Measurements from ENCODE around the gene DSCAML1.
A peak's percentile ranks its signal among the peaks of the same experiment; 100 is the strongest.

Gene DSCAML1

DNA sequence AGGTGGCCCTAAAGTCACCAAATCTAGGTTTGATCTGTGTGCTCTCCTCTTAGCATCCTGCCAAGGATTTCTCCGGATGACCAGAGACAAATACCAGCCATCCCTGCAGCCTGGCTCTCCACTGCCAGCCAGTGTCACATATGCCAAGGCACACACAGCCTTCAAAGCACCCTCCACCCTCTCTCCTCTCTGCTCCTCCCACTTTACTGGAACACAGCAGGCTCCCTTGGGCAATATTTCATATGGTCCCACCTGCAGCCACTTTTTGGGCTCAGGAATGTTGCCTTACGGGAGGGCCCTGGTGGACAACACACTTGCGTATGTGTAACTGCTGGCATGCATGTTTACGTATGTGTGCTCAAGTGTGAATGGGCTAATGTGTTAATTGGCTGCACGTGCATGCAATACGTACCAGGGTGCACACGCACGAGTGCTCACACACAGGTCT lies 285.5 kb downstream of the DSCAML1 start:
- no peak for DNase-seq

GRCh38 chr11:117510646-117511045 lies 286.4 kb downstream of the DSCAML1 start:
- DNase-seq, result no peak

DNA sequence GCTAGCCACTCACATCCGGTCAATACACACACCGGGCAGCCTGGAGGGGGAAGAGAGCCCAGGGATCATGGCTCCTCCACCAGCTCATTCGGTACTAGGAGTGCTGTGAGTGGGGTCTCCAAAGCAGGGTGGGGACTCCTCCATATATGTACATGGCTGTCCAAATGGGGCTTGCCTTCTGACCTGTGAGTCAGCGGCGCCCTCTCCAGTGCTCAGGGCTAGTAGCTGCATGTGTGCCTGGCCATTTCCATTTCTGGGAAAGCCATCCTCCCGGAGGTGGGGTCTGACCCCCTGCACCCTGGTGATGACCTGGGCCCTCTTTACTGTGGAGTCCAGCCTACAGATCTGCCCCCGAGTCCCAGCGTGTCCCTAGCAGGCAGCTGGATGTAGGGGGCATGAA lies 287.5 kb downstream of the DSCAML1 start:
- DNase-seq, result no peak

DNA sequence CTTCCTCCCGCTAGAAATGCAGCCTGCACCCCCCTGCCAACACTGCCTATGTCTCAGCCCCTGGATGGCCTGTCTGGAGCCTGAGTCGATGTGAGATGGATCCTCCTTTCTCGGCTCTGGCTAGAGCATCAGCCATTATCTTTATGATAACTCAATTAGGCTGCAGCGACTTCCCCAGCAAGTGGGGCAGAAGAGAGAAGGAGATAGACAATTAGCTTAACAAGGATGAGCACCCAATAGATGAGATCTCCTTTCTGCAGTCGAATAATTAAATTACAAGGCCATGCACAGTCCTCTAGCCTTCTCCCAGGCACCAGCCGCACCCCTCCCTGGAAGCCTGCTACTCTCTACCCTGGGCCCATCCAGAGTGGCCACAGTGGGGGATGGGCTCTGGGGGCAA lies 290.0 kb downstream of the DSCAML1 start:
- DNase-seq, result no peak

- no peak for DNase-seq
These were observed 291.6 kb downstream of the DSCAML1 start for GRCh38 chr11:117505285-117505970.

DNA sequence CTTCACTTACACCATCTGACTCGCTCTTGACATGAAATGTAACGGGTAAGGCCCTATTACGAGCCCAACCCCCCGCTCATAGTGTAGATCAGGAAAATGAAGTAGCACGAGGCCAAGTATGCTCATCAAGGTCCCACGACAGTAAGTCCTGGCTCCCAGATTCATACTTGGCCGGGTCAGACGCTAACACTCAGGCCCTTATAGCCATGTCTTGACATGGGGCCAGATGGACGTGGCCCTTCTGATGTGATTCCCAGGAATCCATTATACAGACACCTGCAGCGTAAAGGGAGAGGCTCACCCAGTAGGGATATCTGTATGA lies 294.3 kb downstream of the DSCAML1 start:
- no peak for DNase-seq

DNA sequence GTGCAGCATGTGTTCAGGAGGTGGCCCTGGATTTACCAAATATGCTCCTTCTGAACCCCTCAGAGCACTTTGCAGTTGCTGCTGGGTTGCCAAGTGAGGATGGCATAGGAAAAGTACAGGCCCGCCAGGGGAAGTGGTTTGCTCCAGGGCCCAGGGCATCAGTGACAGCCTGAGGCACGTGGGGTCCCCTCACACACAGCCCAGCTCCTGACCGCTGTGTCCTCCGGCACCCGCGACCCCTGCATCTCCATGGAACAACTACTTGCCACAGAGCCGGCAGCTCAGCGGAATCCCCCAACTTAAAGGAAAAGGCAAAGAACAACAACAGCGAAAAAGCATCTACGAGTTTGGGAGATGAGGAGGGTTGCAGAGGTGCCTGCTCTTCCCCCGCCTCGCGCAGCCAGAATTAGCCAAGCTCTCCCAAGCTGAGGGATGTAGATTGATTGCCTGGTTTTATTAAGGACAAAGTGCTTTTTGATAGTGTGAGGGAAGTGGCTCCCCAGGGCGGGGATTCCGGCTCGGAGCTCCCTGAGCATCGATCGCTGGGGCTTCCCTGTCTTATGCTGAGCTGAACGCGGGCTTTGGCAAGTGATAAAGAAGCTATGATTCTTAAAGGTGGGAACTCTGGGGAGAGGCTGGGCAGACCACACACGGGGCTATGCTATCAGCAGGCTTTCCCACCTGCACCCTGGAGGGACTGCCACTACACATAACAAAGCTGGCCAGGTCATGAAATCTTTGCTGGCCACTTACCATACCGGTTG lies 294.8 kb downstream of the DSCAML1 start:
- no peak for DNase-seq

DNA sequence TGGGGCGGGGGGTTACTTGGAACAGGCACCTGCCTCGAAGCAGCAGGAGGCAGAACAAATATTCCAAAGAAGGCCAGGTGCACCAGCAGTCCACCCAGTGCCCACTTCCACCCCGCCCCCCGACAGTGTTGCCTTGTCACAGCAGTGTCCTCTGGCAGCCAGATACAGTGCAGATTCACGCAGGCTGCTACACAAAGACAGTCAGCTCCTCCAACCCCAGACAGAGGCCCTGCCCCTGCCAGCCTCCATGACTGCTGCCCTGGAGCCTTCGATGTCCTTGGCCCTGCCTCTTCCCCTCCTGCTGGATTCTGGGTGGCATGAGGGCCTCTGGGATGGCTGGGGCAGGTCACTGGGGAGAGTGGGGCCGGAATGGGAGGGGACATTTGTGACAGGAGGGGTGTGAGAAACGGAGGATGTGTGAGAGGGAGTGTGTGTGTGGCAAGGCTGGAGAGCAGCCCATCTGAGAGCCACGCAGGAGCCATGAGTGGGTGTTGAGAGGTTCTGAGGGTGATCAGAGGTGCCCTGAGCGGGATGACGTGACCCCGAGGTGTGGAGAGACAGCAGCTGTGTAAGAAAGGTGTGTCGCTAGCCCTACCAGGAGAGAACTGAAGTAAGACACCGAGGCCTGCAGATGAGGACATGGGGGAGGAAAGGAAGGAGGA lies 295.6 kb downstream of the DSCAML1 start:
- no peak for DNase-seq

GRCh38 chr11:117498791-117499190 lies 298.2 kb downstream of the DSCAML1 start:
- DNase-seq, result no peak

GRCh38 chr11:117497206-117497951 lies 299.6 kb downstream of the DSCAML1 start:
- no peak for DNase-seq

- no peak for DNase-seq
These were observed 301.7 kb downstream of the DSCAML1 start for GRCh38 chr11:117495357-117495756.

DNA sequence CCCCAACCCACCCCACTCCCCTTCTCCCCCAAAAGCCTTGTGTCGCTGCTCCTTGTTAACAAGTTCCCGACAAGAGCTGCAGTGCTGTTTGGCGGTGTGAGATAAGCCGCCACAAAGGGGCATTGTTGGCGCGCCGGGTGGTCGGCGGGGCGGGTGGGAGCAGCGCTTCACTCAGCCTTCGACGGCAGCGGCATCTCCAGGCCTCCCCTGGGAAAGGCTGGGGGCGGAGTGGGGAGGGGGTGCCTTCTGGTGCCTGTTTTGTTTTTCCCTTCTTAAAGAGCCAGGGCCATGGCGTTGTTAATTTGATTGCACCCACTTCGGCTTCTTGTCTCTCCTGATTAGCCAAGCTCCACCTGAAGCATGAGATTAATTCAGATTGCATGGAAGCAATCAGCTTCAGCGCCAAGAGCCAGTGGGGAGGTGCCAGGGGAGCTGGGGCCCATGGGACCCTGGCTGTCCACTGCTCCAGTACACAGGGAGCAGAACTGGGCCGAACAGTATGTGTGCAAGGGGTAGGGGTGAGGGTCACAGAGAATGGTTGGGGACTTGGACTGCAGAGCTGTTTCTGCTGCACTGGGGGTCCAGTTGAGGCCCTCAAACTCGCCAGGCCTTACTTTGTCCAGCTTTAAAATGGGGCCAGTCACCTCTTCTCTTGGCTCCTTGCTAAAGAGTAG lies 304.3 kb downstream of the DSCAML1 start:
- DNase-seq, result peak; percentile 33

- no peak for DNase-seq
These were observed 306.1 kb downstream of the DSCAML1 start for GRCh38 chr11:117490911-117491310.

DNA sequence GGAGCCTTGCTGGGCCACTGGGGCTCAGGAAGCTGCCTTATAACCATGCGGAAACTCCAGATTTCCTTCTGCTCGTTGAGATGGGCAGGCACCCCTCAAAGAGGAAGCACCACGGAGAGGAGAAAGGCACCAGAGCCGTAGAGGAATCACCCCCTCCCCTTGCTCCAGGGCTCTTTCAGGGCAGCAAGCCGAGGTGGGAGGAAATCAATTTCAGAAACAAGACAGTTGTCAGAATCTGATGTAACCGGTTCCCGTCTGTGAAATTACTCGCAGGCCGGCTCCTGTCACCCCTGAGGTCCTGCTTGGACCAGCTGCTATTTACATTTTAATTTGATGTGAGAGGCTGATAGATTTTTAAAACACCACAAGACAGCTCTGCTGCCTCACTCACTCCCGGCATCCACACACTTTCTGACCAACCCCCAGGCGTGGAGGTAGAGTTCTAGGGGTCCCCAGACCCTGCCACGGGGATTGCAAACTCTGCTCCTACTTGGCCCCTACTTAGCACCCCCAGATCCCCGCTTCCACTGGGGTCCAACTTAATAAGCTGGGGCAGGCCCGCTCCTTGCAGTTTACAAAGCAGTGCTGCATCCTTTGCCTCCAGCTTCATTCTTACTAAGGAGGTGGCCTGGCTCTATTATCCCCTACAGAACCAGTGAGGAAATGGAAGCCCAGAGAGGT lies 306.9 kb downstream of the DSCAML1 start:
- peak; percentile 17 for DNase-seq

DNA sequence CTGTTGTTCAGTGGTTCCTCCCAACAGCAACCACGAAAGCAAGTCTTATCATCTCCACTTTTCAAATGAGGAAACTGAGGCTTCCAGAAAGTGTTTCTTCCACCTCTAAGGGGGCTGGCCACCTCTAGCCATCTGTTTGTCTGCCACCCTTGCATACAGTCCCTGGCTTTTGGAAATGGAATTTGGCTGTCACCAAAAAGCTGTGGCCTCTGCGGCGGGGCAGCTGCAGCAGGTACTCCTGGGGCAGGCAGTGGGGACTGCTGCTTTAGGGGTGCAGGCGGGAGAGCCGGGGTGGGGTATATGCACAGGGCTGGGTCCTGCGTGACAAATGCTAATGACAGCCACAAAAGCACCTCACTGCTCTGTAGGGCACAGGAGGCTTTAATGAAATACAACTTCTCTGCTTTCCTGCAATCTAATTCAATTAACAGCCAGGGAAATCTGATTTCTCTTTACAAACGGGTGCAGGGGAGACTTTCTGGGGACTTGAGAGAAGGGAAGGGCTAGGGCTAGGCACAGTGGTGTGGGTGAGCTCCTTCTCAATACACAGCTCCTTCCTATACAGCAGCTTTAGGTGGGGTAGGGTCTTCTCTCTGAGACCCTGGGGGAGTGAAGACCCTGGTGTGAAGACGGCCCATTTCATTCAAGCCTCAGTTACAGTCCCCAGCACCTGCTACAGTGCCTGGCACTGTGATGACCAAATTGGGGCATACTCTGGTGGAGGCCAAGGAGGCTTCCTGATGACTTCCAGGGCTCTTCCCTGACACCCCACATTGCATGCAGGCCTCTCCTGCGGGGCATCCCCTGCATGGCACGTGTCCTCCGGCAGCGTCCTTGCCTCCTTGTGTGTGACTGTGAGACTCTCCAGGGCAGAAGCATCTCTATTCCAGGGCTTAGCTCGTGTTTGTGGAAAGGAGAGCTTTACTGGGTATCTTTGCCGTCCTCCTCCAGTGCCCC lies 307.7 kb downstream of the DSCAML1 start:
- no peak for DNase-seq

GRCh38 chr11:117486059-117486458 lies 311.0 kb downstream of the DSCAML1 start:
- no peak for DNase-seq

- DNase-seq, result no peak
These were observed 312.9 kb downstream of the DSCAML1 start for GRCh38 chr11:117484156-117484555.

GRCh38 chr11:117483372-117483771 lies 313.6 kb downstream of the DSCAML1 start:
- no peak for DNase-seq

- no peak for DNase-seq
These were observed 314.1 kb downstream of the DSCAML1 start for GRCh38 chr11:117482881-117483280.

- DNase-seq, result no peak
These were observed 315.1 kb downstream of the DSCAML1 start for GRCh38 chr11:117481885-117482284.

DNA sequence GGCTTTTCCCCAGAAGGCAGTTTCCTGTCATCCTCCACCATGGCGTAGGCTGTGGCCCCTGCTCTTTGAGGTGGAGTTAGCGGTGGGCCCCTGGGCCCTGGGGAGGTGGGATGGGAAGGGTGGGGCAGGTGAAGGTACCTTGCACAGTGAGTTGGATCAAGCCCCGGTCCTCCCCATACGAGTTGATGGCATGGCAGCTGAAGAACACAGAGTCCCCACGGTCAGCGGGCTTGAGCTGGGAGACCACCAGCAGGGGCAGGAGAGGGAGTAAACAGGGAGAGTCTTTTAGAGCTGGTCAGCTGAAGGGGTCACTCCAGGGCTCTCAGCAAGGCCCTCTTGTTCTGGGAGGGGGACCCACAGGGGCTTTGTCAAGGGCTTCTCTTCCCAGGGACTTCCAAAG lies 316.0 kb downstream of the DSCAML1 start:
- no peak for DNase-seq
